HUES64 (cell line): ENCODE data around the gene WDR44.
A peak's percentile ranks its signal among the peaks of the same experiment; 100 is the strongest.

ENCODE experiments used
- H3K27ac ChIP-seq: 2 replicates; pipeline ENCODE4 v1.7.0; 2013; ENCODE audit warnings: low read depth, low read length, inconsistent platforms
- H3K27me3 ChIP-seq: 2 replicates; pipeline ENCODE4 v1.6.1; 2013; ENCODE audit warnings: mild to moderate bottlenecking, low read length; ENCODE audit not compliant: insufficient read depth
- H3K36me3 ChIP-seq: 2 replicates; pipeline ENCODE4 v1.6.1; 2013; ENCODE audit warnings: mild to moderate bottlenecking, low read length; ENCODE audit not compliant: insufficient read depth
- H3K4me1 ChIP-seq: 2 replicates; pipeline ENCODE4 v1.6.1; 2013; ENCODE audit warnings: mild to moderate bottlenecking, low read length, moderate library complexity; ENCODE audit not compliant: insufficient read depth
- H3K4me3 ChIP-seq: 2 replicates; pipeline ENCODE4 v1.5.1; 2013; ENCODE audit warnings: mild to moderate bottlenecking, low read length, moderate library complexity
- H3K9ac ChIP-seq: 2 replicates; pipeline ENCODE4 v1.6.1; 2013; ENCODE audit warnings: mild to moderate bottlenecking, low read depth, low read length
- H3K9me3 ChIP-seq: 2 replicates; pipeline ENCODE4 v1.6.1; 2013; ENCODE audit warnings: low read depth, low read length; ENCODE audit not compliant: insufficient read depth
- WGBS: fragments of 150-250, 120-280 bp; methylation state at CpG from one replicate; pipeline ENCODE4 v1.1.7; 2013; ENCODE audit warnings: missing lambda C conversion rate; 5-methylcytosine and 5-hydroxymethylcytosine counted together

WDR44 gene

GRCh38 chrX:118498755-118499154 is 152.8 kb downstream of the WDR44 start:
- Histone ChIP-seq H3K27me3 (peaks cover 24% of the 10 kb centered on the region), H3K27ac (no peak overlapping the region), H3K4me3 (peak overlapping the region; percentile 43), H3K9me3 (no peaks in the 10 kb centered on the region), H3K4me1 (peaks cover 33% of the 10 kb centered on the region), H3K9ac (no peak overlapping the region), H3K36me3 (no peaks in the 10 kb centered on the region)
- no CpG with 5 or more reads among the region's 2 CpGs for WGBS

GRCh38 chrX:118499295-118499694 is 153.4 kb downstream of the WDR44 start:
- H3K9ac ChIP-seq: peak overlapping the region; percentile 57
- peaks cover 32% of the 10 kb centered on the region for H3K4me1 ChIP-seq
- H3K4me3 ChIP-seq: peak overlapping the region; percentile 43
- H3K27ac ChIP-seq: peak overlapping the region; percentile 63; the same call in 1 of the 2 replicates
- 10% methylated on average over 11 of the region's 15 CpGs for WGBS
- H3K36me3 ChIP-seq: no peaks in the 10 kb centered on the region
- H3K9me3 ChIP-seq: no peaks in the 10 kb centered on the region
- peaks cover 24% of the 10 kb centered on the region for H3K27me3 ChIP-seq
